HepG2 (cell line): ENCODE measurements around the gene ECT2. TPM values are rescaled to one million over a fixed set of nuclear protein-coding genes. Genes with fewer than 3 reads are reported as not detected.

Experiments
- ARID4A ChIP-seq: sonication (generic); formaldehyde crosslinking; IDR thresholded peaks from 2 replicates; pipeline ENCODE4 v1.5.0; 2020; ENCODE audit warnings: mild to moderate bottlenecking, missing genetic modification reagents, borderline replicate concordance
- EP300 ChIP-seq, 3 experiments: sonication (generic) in 1 of 3; formaldehyde crosslinking in 1 of 3; IDR thresholded peaks; 2 replicates each; pipeline versions ENCODE4 v1.5.1 to v1.6.1; 2011 to 2020; ENCODE audit warnings: low read depth in 2 of 3, low read length in 2 of 3, borderline replicate concordance in 1 of 3, improper control_type of control experiment in 1 of 3, mild to moderate bottlenecking in 1 of 3, missing genetic modification reagents in 1 of 3, moderate library complexity in 1 of 3
- FOSL2 ChIP-seq: sonication (generic); formaldehyde crosslinking; IDR thresholded peaks from 2 replicates; pipeline ENCODE4 v1.4.0; 2020; ENCODE audit warnings: missing genetic modification reagents
- FOXC1 ChIP-seq: sonication (generic); formaldehyde crosslinking; IDR thresholded peaks from 2 replicates; pipeline ENCODE4 v1.8.0; 2022; ENCODE audit warnings: mild to moderate bottlenecking, missing genetic modification reagents, borderline replicate concordance
- GATAD1 ChIP-seq: IDR thresholded peaks from 2 replicates; pipeline ENCODE4 v1.6.1; 2016; ENCODE audit warnings: missing genetic modification reagents, missing compliant biosample characterization
- GMEB1 ChIP-seq: sonication (generic); formaldehyde crosslinking; IDR thresholded peaks from 2 replicates; pipeline ENCODE4 v1.5.1; 2020; ENCODE audit warnings: missing genetic modification reagents, mild to moderate bottlenecking, borderline replicate concordance
- MED8 ChIP-seq: sonication (generic); formaldehyde crosslinking; IDR thresholded peaks from 2 replicates; pipeline ENCODE4 v1.8.1; 2023; ENCODE audit warnings: mild to moderate bottlenecking, missing genetic modification reagents; ENCODE audit not compliant: insufficient replicate concordance
- MYC ChIP-seq: sonication (generic); formaldehyde crosslinking; IDR thresholded peaks from 2 replicates; pipeline ENCODE4 v1.9.0; 2021; ENCODE audit warnings: missing genetic modification reagents, borderline replicate concordance
- PCBP2 ChIP-seq: fragments of 200-400 bp; formaldehyde crosslinking; optimal IDR thresholded peaks from 2 replicates; pipeline ENCODE3; 2018; ENCODE audit warnings: low read length, low read depth; ENCODE audit not compliant: poor library complexity, severe bottlenecking
- TGIF2 ChIP-seq: IDR thresholded peaks from 2 replicates; pipeline ENCODE4 v1.6.1; 2016; ENCODE audit warnings: control low read depth, missing compliant biosample characterization
- ZFP90 ChIP-seq: sonication (generic); formaldehyde crosslinking; IDR thresholded peaks from 2 replicates; pipeline ENCODE4 v1.8.0; 2022; ENCODE audit warnings: missing genetic modification reagents, mild to moderate bottlenecking, inconsistent platforms, borderline replicate concordance
- ZNF292 ChIP-seq: sonication (generic); formaldehyde crosslinking; IDR thresholded peaks from 2 replicates; pipeline ENCODE4 v1.8.1; 2022; ENCODE audit warnings: mild to moderate bottlenecking, low read depth, missing genetic modification reagents, borderline replicate concordance
- ZNF350 ChIP-seq: sonication (generic); formaldehyde crosslinking; IDR thresholded peaks from 2 replicates; pipeline ENCODE4 v1.4.0; 2020; ENCODE audit warnings: mild to moderate bottlenecking, low read depth, missing genetic modification reagents, borderline replicate concordance
- ZNF414 ChIP-seq: sonication (generic); formaldehyde crosslinking; IDR thresholded peaks from 2 replicates; pipeline ENCODE4 v1.5.0; 2020; ENCODE audit warnings: missing genetic modification reagents
- ZSCAN31 ChIP-seq: sonication (generic); formaldehyde crosslinking; IDR thresholded peaks from 2 replicates; pipeline ENCODE4 v1.5.0; 2020; ENCODE audit warnings: low read depth, mild to moderate bottlenecking, missing genetic modification reagents
- polyA plus RNA-seq, 8 experiments: library from polyadenylated mRNA; depleted of rRNA in 3 of 8; stranded (reverse) in 7 of 8; unstranded in 1 of 8; fragments of >200 nt; fragmentation: Illumina TruSeq in 4 of 8; extraction: Trizol in 4 of 8; gene quantifications; 2 replicates each; pipeline versions ENCODE4 v1.2.1 to v1.2.3, GENCODE V29; 2011 to 2016; ENCODE audit warnings: low read depth in 4 of 8, missing spikeins in 1 of 8, mixed read lengths in 1 of 8; ENCODE audit not compliant: insufficient read depth in 1 of 8
- total RNA-seq, 5 experiments: library from RNA; depleted of rRNA; stranded (reverse); fragments of >200 nt; fragmentation: Illumina TruSeq; extraction: Trizol; gene quantifications; 2 replicates each; pipeline ENCODE4 v1.2.3, GENCODE V29; 2016; ENCODE audit warnings: low read depth in 1 of 5
- TF ChIP-seq, protein P1 (sequence below): IDR thresholded peaks from 2 replicates; pipeline ENCODE4 v1.6.1; 2012; ENCODE audit warnings: inconsistent platforms

Gene ECT2
- total and polyA plus RNA-seq, 2 of the 13 experiments (the other 11 are each of a cell fraction or from before 2014, with no cell fraction given), result 21.6 to 52.0 TPM

- TF ChIP-seq ZFP90 (CRISPR knock-in tag) (peak; percentile 52; the same call in 1 of the 2 replicates), PCBP2 (no peak), ZNF292 (peak; percentile 82), GATAD1 (CRISPR knock-in tag) (peak; percentile 82), EP300 (IDR thresholded peaks at IDR 0.05; ENCODE audit: low read depth in 2 of 2, low read length in 2 of 2) (peak in 1 of 2 experiments; percentile 47; a peak in 1 of 4 replicates), EP300 (CRISPR knock-in tag; IDR thresholded peaks at IDR 0.05; ENCODE audit: borderline replicate concordance) (no peak), FOXC1 (CRISPR knock-in tag) (peak; percentile 78; the same call in 1 of the 2 replicates), ZNF350 (CRISPR knock-in tag) (peak; percentile 62), GMEB1 (CRISPR knock-in tag) (peak; percentile 87), ARID4A (CRISPR knock-in tag) (peak; percentile 90; the same call in 1 of the 2 replicates), FOSL2 (CRISPR knock-in tag) (no peak; the same call in none of the 2 replicates), ZNF414 (CRISPR knock-in tag) (no peak), ZSCAN31 (CRISPR knock-in tag) (peak; percentile 85), TGIF2 (CRISPR knock-in tag) (peak; percentile 84), MYC (peak; percentile 34; the same call in 1 of the 2 replicates), MED8 (peak; percentile 13)
- TF ChIP-seq, protein P1, sequence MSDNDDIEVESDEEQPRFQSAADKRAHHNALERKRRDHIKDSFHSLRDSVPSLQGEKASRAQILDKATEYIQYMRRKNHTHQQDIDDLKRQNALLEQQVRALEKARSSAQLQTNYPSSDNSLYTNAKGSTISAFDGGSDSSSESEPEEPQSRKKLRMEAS, result peak; percentile 63; the same call in 1 of the 2 replicates
These were observed 39.7 kb upstream of the ECT2 start, which contains the start of gene NCEH1 (continued) for GRCh38 chr3:172710664-172711453.
